Kidney glomerular epithelial cell (primary cell): ENCODE data around the gene CENPT.

Experiments used
- DNase-seq: peaks from one replicate; lab custom pipeline; 2025; lab: John Stamatoyannopoulos, UW

CENPT gene

GRCh38 chr16:67806428-67807147 is 40.9 kb downstream of the CENPT start, which contains the start of the genes RANBP10 and TSNAXIP1:
RANBP10 (minus strand) TSS chr16:67806560; CDS start chr16:67806536, 24 bp downstream.
TSNAXIP1 (plus strand) TSS chr16:67806889; CDS start chr16:67807150, 261 bp downstream.
- peak; percentile 100 for DNase-seq

GRCh38 chr16:67805718-67806427 is 41.6 kb downstream of the CENPT start:
- no peak for DNase-seq

- no peak for DNase-seq
Measured at GRCh38 chr16:67804853-67805542, 42.5 kb downstream of the CENPT start.

- DNase-seq: no peak
Measured at GRCh38 chr16:67803894-67804293, 43.6 kb downstream of the CENPT start.

GRCh38 chr16:67801883-67802282 is 45.6 kb downstream of the CENPT start:
- no peak for DNase-seq

GRCh38 chr16:67801241-67801640 is 46.3 kb downstream of the CENPT start:
- no peak for DNase-seq

GRCh38 chr16:67800338-67800926 is 47.1 kb downstream of the CENPT start:
- no peak for DNase-seq

GRCh38 chr16:67796099-67796718 is 51.3 kb downstream of the CENPT start:
- DNase-seq: no peak

- DNase-seq: no peak
Measured at GRCh38 chr16:67790071-67790470, 57.4 kb downstream of the CENPT start.

- no peak for DNase-seq
Measured at GRCh38 chr16:67786491-67786890, 61.0 kb downstream of the CENPT start.

GRCh38 chr16:67783353-67783725 is 64.2 kb downstream of the CENPT start:
- DNase-seq: no peak

GRCh38 chr16:67782567-67783352 is 64.7 kb downstream of the CENPT start:
- no peak for DNase-seq

GRCh38 chr16:67781565-67781921 is 66.0 kb downstream of the CENPT start:
- DNase-seq: no peak

GRCh38 chr16:67780847-67781564 is 66.5 kb downstream of the CENPT start:
- no peak for DNase-seq

GRCh38 chr16:67779256-67780014 is 68.1 kb downstream of the CENPT start:
- DNase-seq: no peak
